HG03103 (cell line): ENCODE measurements around the gene ZMIZ2.
"Not testable (repeated sequence)": the region's sequence is repeated elsewhere in the genome, so short reads cannot be mapped to it uniquely, and the experiment has no call there.

ENCODE experiments used
- ATAC-seq: cut with Tn5 transposase; IDR thresholded peaks from one replicate; pipeline ENCODE4 v1.9.1; 2021; ENCODE audit warnings: low read depth; ENCODE audit not compliant: unreplicated experiment

ZMIZ2 gene

GRCh38 chr7:44797329-44798258 lies 48.9 kb downstream of the ZMIZ2 start:
- peak; percentile 40 for ATAC-seq

GRCh38 chr7:44798649-44799305 lies 50.1 kb downstream of the ZMIZ2 start:
- ATAC-seq: no peak

GRCh38 chr7:44799939-44800338 lies 51.3 kb downstream of the ZMIZ2 start:
- ATAC-seq: no peak

GRCh38 chr7:44801890-44802289 lies 53.2 kb downstream of the ZMIZ2 start:
- ATAC-seq: no peak

- no peak for ATAC-seq
Measured at GRCh38 chr7:44802418-44803025, 53.9 kb downstream of the ZMIZ2 start.

- not testable (repeated sequence) for ATAC-seq
Measured at GRCh38 chr7:44803828-44804519, 55.3 kb downstream of the ZMIZ2 start.

- ATAC-seq: no peak
Measured at GRCh38 chr7:44805950-44806349, 57.3 kb downstream of the ZMIZ2 start.

GRCh38 chr7:44808914-44809393 lies 60.3 kb downstream of the ZMIZ2 start:
- no peak for ATAC-seq

- no peak for ATAC-seq
Measured at GRCh38 chr7:44811093-44811492, 62.4 kb downstream of the ZMIZ2 start.

- no peak for ATAC-seq
Measured at GRCh38 chr7:44811571-44811970, 62.9 kb downstream of the ZMIZ2 start.

GRCh38 chr7:44814919-44815318 lies 66.3 kb downstream of the ZMIZ2 start:
- ATAC-seq: no peak

GRCh38 chr7:44819292-44819691 lies 70.6 kb downstream of the ZMIZ2 start:
- no peak for ATAC-seq
